Activated T-helper 1 cell treated with anti-CD3 and anti-CD28 coated beads, Interleukin-2, amount 50 U/mL, for 16 hours (primary cell): ENCODE results near the gene ROBO1.

Experiments used
- DNase-seq, 2 donors: peaks; one replicate each; pipeline ENCODE4 v3.0.0-alpha.2; 2020; ENCODE audit warnings: low read depth in 1 of 2, low spot score in 1 of 2

Gene ROBO1

GRCh38 chr3:78604341-78604740, 1163.5 kb downstream of the ROBO1 start:
- no peak for DNase-seq

DNA sequence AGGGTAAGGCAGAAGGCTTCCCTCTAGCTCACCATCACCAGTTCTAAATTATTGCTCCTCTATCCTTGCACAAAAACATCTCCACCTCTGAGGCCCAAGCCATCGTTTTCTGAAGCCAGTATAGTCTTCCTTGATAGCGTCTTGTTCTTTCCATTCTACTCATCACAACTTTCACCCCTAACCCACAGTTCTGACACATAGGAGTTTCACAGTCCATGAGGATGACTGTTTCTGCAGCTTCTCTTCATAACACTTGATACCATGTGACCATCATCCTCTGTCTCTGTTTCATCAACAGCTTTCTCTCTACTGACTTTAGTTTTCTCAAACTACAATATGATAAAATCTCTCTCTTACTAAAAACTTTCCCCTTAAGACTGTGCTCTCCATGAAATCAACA, 1166.5 kb downstream of the ROBO1 start:
- no peak for DNase-seq

DNA sequence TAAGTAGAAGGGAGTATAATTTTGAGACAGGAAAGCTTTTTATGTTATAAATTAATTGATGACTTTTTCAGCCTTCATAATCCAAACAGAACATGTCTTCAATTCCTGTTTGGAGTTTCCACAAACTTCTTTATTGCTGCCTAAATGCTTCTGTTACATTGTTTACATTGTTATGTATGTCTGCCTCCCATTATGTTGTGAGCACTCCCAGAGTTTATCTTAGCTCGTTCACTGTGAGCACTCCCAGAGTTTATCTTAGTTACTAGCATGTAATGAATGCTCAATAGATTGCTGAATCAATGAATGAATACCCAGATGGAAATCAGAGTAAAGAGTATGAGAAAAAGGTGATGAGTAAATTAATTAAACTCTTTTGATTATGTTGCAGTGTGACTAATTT, 1178.0 kb downstream of the ROBO1 start:
- no peak for DNase-seq

- DNase-seq, result no peak
Observed at GRCh38 chr3:78588906-78589621, 1178.7 kb downstream of the ROBO1 start.

DNA sequence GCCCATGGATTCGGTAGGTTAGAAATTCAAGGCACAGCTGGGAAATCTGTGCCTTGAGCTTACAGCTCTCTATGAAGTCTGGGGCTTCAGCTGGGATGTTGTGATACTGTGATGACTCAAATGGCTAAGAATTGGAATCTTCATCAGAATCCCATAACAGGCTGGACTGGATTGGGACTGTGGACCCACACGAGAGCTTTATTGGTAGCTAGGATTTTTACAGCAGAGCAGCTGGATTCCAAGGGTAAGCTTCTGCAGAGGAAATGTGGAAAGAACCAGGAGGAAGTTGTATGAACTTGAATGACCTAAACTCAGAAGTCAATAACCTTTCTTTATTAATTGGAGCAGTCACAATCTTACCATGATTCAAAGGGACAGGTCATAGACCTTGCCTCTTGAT, 1187.1 kb downstream of the ROBO1 start:
- DNase-seq, result no peak

DNA sequence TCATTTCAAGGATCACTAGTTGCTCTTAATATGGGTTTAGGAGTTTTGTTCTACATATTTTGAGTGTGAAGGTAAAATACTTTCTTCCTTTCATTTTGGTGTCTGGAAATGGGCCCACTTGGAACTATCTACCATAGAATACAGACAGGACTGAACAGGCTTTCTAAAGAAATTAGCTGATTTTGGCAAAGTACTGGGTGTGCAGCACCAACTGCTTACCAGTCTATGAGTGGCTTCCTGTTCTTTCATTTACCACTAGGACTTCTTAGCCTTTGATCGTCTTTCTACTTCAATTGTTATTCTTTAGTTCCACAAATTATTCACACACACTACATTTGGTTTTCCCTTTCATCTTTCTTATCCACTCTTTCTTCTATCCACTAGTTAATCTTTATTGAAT, 1196.3 kb downstream of the ROBO1 start:
- DNase-seq, result no peak

GRCh38 chr3:78570496-78570895, 1197.3 kb downstream of the ROBO1 start:
- no peak for DNase-seq

- no peak for DNase-seq
Observed at GRCh38 chr3:78569804-78570203, 1198.0 kb downstream of the ROBO1 start.

DNA sequence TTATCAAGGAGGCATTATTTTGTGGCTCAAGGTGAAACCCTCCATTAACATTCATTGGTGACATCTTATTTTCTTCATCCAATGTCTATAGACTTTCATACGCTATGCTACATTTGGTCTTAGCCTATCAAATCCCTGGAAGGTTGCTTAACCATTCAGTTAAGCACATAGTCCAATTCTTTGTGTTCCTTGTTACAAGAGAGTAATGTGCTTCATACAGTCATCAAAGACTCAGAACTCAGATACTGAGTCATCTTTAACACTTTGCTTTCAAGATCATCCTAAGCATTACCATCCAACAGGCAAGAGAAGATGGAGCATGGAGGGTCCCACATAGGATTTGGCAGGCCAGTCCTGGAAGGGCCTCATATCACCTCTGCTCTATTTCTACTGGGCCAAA, 1202.1 kb downstream of the ROBO1 start:
- DNase-seq, result no peak

GRCh38 chr3:78562328-78562727, 1205.5 kb downstream of the ROBO1 start:
- DNase-seq, result no peak
